Neutrophil (primary cell): ENCODE results near the gene PRRC2C.

ENCODE experiments used
- H3K27ac ChIP-seq: fragments of 200-600 bp; sonication (generic); 2 replicates; pipeline ENCODE4 v1.5.1; 2016; ENCODE audit warnings: mild to moderate bottlenecking, moderate library complexity
- H3K27me3 ChIP-seq: fragments of 200-600 bp; sonication (generic); 2 replicates; pipeline ENCODE4 v1.6.0; 2016; ENCODE audit warnings: mild to moderate bottlenecking
- H3K36me3 ChIP-seq: fragments of 200-600 bp; sonication (generic); 2 replicates; pipeline ENCODE4 v1.5.1; 2017
- H3K4me1 ChIP-seq, 2 experiments: fragments of 200-600 bp in 1 of 2; sonication (generic) in 1 of 2; 1 replicate in 1 of 2; 2 replicates in 1 of 2; pipeline versions ENCODE4 v1.5.1 to v1.6.1; 2013 to 2016; ENCODE audit warnings: low read depth in 1 of 2, low read length in 1 of 2, mild to moderate bottlenecking in 1 of 2, moderate library complexity in 1 of 2; ENCODE audit not compliant: control insufficient read depth in 1 of 2, insufficient read depth in 1 of 2
- H3K4me3 ChIP-seq, 2 experiments: fragments of 200-600 bp in 1 of 2; sonication (generic) in 1 of 2; 1 replicate in 1 of 2; 2 replicates in 1 of 2; pipeline ENCODE4 v1.5.1; 2013 to 2016; ENCODE audit warnings: low read depth in 1 of 2, low read length in 1 of 2, mild to moderate bottlenecking in 1 of 2, moderate library complexity in 1 of 2
- H3K9me3 ChIP-seq: fragments of 200-600 bp; sonication (generic); 2 replicates; pipeline ENCODE4 v1.5.1; 2016
- TF ChIP-seq, protein P1 (sequence below): fragments of 200-600 bp; sonication (generic); IDR thresholded peaks from 2 replicates; pipeline ENCODE4 v1.5.1; 2016; ENCODE audit warnings: antibody characterized with exemption

Gene PRRC2C

DNA sequence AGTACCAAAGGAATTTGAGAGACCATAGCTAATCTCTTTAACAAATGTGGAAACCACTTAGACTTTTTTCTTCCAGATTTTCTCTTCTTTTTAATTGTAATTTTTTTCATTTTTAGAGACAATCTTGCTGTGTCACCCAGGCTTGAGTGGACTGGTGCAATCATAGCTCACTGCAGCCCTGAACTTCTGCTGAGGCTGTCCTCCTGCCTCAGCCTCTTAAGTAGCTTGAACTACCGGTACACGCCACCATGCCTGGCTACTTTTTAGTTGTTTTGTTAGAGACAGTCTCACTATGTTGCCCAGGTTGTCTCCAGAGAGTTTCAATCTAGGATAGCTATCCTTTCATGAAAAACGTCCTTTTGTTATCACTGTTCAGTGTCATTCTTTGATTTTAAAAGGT lies 15.0 kb downstream of the PRRC2C start:
- Histone ChIP-seq H3K27ac (peak overlapping the region; percentile 50), H3K4me3 (no peak overlapping the region), H3K9me3 (no peaks in the 10 kb centered on the region), H3K4me1 (peaks cover 0 to 3% of the 10 kb centered on the region in 2 experiments), H3K36me3 (peaks cover 4% of the 10 kb centered on the region), H3K27me3 (no peaks in the 10 kb centered on the region)
- TF ChIP-seq, protein P1, sequence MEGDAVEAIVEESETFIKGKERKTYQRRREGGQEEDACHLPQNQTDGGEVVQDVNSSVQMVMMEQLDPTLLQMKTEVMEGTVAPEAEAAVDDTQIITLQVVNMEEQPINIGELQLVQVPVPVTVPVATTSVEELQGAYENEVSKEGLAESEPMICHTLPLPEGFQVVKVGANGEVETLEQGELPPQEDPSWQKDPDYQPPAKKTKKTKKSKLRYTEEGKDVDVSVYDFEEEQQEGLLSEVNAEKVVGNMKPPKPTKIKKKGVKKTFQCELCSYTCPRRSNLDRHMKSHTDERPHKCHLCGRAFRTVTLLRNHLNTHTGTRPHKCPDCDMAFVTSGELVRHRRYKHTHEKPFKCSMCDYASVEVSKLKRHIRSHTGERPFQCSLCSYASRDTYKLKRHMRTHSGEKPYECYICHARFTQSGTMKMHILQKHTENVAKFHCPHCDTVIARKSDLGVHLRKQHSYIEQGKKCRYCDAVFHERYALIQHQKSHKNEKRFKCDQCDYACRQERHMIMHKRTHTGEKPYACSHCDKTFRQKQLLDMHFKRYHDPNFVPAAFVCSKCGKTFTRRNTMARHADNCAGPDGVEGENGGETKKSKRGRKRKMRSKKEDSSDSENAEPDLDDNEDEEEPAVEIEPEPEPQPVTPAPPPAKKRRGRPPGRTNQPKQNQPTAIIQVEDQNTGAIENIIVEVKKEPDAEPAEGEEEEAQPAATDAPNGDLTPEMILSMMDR: no peak

DNA sequence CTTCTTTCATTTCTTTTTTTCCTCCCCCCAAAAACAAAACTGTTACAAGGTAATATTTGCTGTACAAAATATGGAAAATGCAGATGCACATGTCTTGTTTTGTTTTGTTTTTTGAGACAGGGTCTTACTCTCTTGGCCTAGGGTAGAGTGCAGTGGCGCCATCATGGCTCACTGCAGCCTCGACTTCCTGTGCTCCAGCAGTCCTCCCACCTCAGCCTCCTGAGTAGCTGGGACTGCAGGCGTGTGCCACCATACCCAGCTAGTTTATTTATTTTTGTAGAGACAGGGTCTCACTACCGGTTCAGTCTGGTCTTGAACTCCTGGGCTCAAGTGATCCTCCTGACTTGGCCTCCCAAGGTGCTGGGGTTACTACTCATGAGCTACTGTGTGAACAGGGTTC lies 15.5 kb downstream of the PRRC2C start:
- TF ChIP-seq, protein P1: no peak
- H3K4me1 ChIP-seq: peaks cover 0 to 3% of the 10 kb centered on the region in 2 experiments
- H3K4me3 ChIP-seq: no peak overlapping the region
- H3K27me3 ChIP-seq: no peaks in the 10 kb centered on the region
- H3K36me3 ChIP-seq: peaks cover 4% of the 10 kb centered on the region
- H3K27ac ChIP-seq: peak overlapping the region; percentile 50
- no peaks in the 10 kb centered on the region for H3K9me3 ChIP-seq

DNA sequence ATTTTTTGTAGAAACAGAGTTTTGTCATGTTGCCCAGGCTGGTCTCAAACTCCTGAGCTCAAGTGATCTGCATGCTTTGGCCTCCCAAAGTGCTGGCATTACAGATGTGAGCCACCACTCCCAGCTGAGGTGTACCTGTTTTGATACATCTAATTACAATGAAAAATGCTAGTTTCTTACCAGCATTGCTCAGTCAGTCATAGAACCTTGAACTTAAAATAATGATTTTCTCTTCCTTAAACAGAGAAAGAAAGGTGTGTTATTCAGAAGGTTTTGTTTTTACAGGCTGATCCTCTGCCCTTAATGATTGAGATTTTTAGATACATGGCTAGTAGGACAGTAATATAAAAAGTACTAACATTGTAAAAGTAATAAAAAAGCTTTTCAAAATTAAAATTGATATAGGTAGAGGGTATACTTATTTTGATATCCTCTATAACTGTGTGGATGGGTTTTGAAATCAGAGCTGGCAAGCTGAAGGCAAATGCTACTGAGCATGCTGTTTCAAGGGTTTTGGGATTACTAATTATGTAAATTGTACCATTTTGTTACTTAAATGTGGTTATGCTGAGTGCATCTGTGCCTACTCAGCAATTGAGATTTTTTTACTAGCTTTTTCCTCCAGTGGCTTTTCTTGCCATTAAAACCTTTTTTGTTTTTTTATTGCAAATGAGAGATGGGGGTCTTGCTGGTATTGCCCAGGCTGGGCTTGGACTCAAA lies 16.1 kb downstream of the PRRC2C start:
- peaks cover 4% of the 10 kb centered on the region for H3K36me3 ChIP-seq
- H3K4me1 ChIP-seq: peaks cover 0 to 3% of the 10 kb centered on the region in 2 experiments
- no peak overlapping the region for H3K27ac ChIP-seq
- H3K27me3 ChIP-seq: no peaks in the 10 kb centered on the region
- no peak overlapping the region for H3K4me3 ChIP-seq
- no peaks in the 10 kb centered on the region for H3K9me3 ChIP-seq
- TF ChIP-seq, protein P1: no peak

DNA sequence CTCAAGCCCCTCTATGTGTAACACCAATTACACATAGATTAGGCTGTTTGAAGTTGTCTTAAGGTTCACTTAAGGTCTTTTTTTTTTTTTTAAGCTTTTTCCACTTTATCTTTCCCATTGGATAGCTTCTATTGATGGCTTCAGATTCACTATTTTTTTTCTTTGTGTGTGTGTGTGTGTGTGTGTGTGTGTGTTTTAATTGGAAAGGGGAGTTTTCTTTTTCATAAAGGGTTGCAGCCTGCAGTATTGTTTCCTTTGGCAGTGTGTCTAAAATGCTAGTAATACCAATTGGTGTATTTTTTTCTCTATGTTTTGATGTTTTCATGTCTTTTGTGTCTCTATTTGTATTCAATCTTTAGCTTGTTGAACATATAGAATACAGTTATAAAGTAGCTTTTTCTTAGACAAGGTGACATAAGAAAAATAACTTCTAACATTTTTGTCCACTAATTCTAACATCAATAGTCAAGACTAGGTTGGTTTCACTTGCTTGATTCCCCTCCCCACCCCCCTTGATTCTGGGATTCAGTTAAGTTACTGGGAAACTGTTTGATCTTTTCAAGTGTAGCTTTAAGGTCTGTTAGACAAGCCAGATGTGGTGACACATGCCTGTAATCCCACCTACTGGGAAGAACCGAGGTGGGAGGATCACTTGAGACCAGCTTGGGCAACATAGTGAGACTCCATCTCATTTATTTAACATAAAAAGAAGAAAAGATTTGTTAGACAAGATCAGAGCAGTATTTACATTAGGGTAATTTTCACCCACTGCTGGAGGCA lies 21.4 kb downstream of the PRRC2C start:
- TF ChIP-seq, protein P1: no peak
- H3K9me3 ChIP-seq: no peaks in the 10 kb centered on the region
- H3K36me3 ChIP-seq: no peaks in the 10 kb centered on the region
- H3K27ac ChIP-seq: no peak overlapping the region
- no peaks in the 10 kb centered on the region for H3K27me3 ChIP-seq
- H3K4me3 ChIP-seq: no peak overlapping the region
- H3K4me1 ChIP-seq: no peaks in the 10 kb centered on the region

DNA sequence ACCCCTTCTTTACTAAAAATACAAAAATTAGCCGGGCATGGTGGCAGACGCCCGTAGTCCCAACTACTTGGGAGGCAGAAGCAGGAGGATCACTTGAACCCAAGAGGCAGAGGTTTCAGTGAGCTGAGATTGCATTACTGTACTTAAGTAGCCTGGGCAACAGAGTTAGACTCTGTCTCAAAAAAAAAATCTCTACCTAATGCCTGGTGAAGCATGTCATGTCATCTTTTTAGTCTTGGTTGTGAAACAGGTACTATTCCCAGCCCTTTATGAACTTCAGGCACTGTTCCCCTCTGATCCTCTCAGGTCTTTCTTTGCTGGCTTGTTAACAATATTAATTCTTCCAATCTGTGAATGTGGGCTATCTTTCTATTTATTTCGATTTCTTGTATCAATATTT lies 22.1 kb downstream of the PRRC2C start:
- Histone ChIP-seq H3K4me3 (no peak overlapping the region), H3K27me3 (no peaks in the 10 kb centered on the region), H3K9me3 (no peaks in the 10 kb centered on the region), H3K4me1 (no peaks in the 10 kb centered on the region), H3K36me3 (no peaks in the 10 kb centered on the region), H3K27ac (no peak overlapping the region)
- TF ChIP-seq, protein P1: no peak
